K562 (cell line): ENCODE data around the gene OPCML. TPM values are rescaled to one million over a fixed set of nuclear protein-coding genes. Genes with fewer than 3 reads are reported as not detected.

Experiments
- ATAC-seq: fragments of 200-7000 bp; cut with Tn5 transposase; 3 replicates; pipeline ENCODE4 v1.9.1; 2020; ENCODE audit warnings: moderate library complexity
- BruUV-seq: library from RNA; stranded (reverse); fragments of 400-500 nt; replicated peaks from 2 replicates; lab custom pipeline; 2021; lab: Mats Ljungman, UMichigan
- CTCF ChIA-PET: fragments of 300-600 bp; formaldehyde crosslinking; extraction: SDS; loops from one replicate; lab custom pipeline; 2021; ENCODE audit warnings: low intra/inter-chr PET ratio; lab: Yijun Ruan, JAX
- POLR2A ChIA-PET: fragments of 300-600, 350-650 bp; sonication (Branson Sonifier 250); formaldehyde crosslinking; extraction: SDS; loops from one replicate; lab custom pipeline; 2021; ENCODE audit warnings: antibody characterized with exemption, inconsistent platforms; lab: Yijun Ruan, JAX
- DNase-seq, 4 experiments: peaks; one replicate each; pipeline versions ENCODE4 v3.0.0 to v3.0.0-alpha.2; 2011 to 2018; ENCODE audit warnings: low spot score in 3 of 4, mixed read lengths in 3 of 4; ENCODE audit errors: extremely low read depth in 1 of 4
- FAIRE-seq: peaks from 2 replicates; lab custom pipeline; 2011; peaks lifted over from hg19 to GRCh38; lab: Jason Lieb, UNC
- H2AFZ ChIP-seq: 2 replicates; pipeline ENCODE4 v1.6.0; 2011; ENCODE audit warnings: low read depth, low read length, control low read depth, inconsistent platforms
- H3K27ac ChIP-seq: fragments of 200-600 bp; 3 replicates; pipeline ENCODE4 v1.8.0; 2011; ENCODE audit warnings: low read depth, mild to moderate bottlenecking, control low read depth, inconsistent platforms, low read length, moderate library complexity, mixed read lengths; ENCODE audit errors: extremely low read depth
- H3K27me3 ChIP-seq, 2 experiments: fragments of 300-600 bp in 1 of 2; 2 replicates in 1 of 2; 3 replicates in 1 of 2; pipeline versions ENCODE4 v1.6.0 to v1.8.0; 2011; ENCODE audit warnings: inconsistent platforms in 2 of 2, low read length in 2 of 2, mild to moderate bottlenecking in 1 of 2, mixed read lengths in 1 of 2, moderate library complexity in 1 of 2; ENCODE audit not compliant: control insufficient read depth in 2 of 2, insufficient read depth in 2 of 2
- H3K36me3 ChIP-seq: fragments of 300-600 bp; 3 replicates; pipeline ENCODE4 v1.8.0; 2011; ENCODE audit warnings: mild to moderate bottlenecking, low read length, inconsistent platforms; ENCODE audit not compliant: control insufficient read depth, insufficient read depth
- H3K4me1 ChIP-seq, 2 experiments: fragments of 200-600 bp in 1 of 2; replicated peaks in 1 of 2; 2 replicates in 1 of 2; 3 replicates in 1 of 2; pipeline versions ENCODE4 v1.5.1 to v1.8.0; 2011; ENCODE audit warnings: inconsistent platforms in 2 of 2, low read length in 2 of 2, mild to moderate bottlenecking in 1 of 2, mixed read lengths in 1 of 2, moderate library complexity in 1 of 2; ENCODE audit not compliant: control insufficient read depth in 2 of 2, insufficient read depth in 2 of 2
- H3K4me2 ChIP-seq: 2 replicates; pipeline ENCODE4 v1.6.1; 2011; ENCODE audit warnings: low read length, control low read depth, inconsistent platforms, mixed read lengths; ENCODE audit not compliant: insufficient read depth
- H3K4me3 ChIP-seq: fragments of 200-600 bp; sonication (generic), shearing (Covaris generic); 2 replicates; pipeline ENCODE4 v1.5.1; 2016; ENCODE audit warnings: control low read depth, inconsistent platforms
- H3K79me2 ChIP-seq: fragments of 200-600 bp; 3 replicates; pipeline ENCODE4 v1.8.0; 2011; ENCODE audit warnings: low read length, inconsistent platforms; ENCODE audit not compliant: control insufficient read depth, insufficient read depth
- H3K9ac ChIP-seq, 2 experiments: 2 replicates each; pipeline versions ENCODE4 v1.6.0 to v1.6.1; 2011; ENCODE audit warnings: low read depth in 2 of 2, low read length in 2 of 2, control low read depth in 1 of 2, inconsistent platforms in 1 of 2, mild to moderate bottlenecking in 1 of 2, mixed read lengths in 1 of 2; ENCODE audit not compliant: insufficient read depth in 1 of 2
- H3K9me1 ChIP-seq: one replicate; pipeline ENCODE4 v1.6.0; 2011; ENCODE audit warnings: inconsistent platforms, mild to moderate bottlenecking, low read length, moderate library complexity; ENCODE audit not compliant: control insufficient read depth, insufficient read depth
- H3K9me3 ChIP-seq: replicated peaks from 2 replicates; pipeline ENCODE4 v1.5.1; 2011; ENCODE audit warnings: low read depth, low read length, inconsistent platforms; ENCODE audit not compliant: control insufficient read depth, insufficient read depth
- H4K20me1 ChIP-seq: replicated peaks from 2 replicates; pipeline ENCODE4 v1.6.1; 2011; ENCODE audit warnings: low read length, inconsistent platforms, mixed read lengths; ENCODE audit not compliant: control insufficient read depth, insufficient read depth
- ARNT ChIP-seq, 2 experiments: fragments of 450-650 bp; IDR thresholded peaks; 2 replicates each; pipeline ENCODE4 v1.6.1; 2016; ENCODE audit warnings: mild to moderate bottlenecking in 1 of 2
- BACH1 ChIP-seq: fragments of 200-800 bp; sonication (Bioruptor generic); IDR thresholded peaks from 2 replicates; pipeline ENCODE4 v1.6.1; 2016; ENCODE audit warnings: missing genetic modification characterization, missing compliant biosample characterization
- CEBPB ChIP-seq: fragments of 450-650 bp; IDR thresholded peaks from 2 replicates; pipeline ENCODE4 v1.6.1; 2016; ENCODE audit warnings: missing genetic modification characterization, missing compliant biosample characterization
- CEBPG ChIP-seq, 3 experiments: fragments of 200-800 bp in 1 of 3; sonication (Bioruptor generic) in 1 of 3; sonication (generic) in 1 of 3; formaldehyde crosslinking in 1 of 3; IDR thresholded peaks in 2 of 3; conservative IDR thresholded peaks in 1 of 3; 2 replicates each; pipeline versions ENCODE4 v1.6.1 to v1.8.0; 2016 to 2022; ENCODE audit warnings: missing compliant biosample characterization in 2 of 3, missing genetic modification characterization in 2 of 3, mild to moderate bottlenecking in 1 of 3, missing genetic modification reagents in 1 of 3
- HDGF ChIP-seq: fragments of 450-650 bp; IDR thresholded peaks from 2 replicates; pipeline ENCODE4 v1.6.1; 2016
- ZNF408 ChIP-seq: fragments of 250-450 bp; sonication (Bioruptor Pico); IDR thresholded peaks from 2 replicates; pipeline ENCODE4 v1.4.0; 2020; ENCODE audit warnings: low read depth, mild to moderate bottlenecking, moderate library complexity
- WGBS: fragments of 100-300 bp; shearing (Covaris generic); methylation state at CpG from one replicate; pipeline ENCODE4 v1.1.6; 2016; ENCODE audit warnings: low coverage, mixed read lengths; ENCODE audit not compliant: insufficient coverage; ENCODE audit errors: missing lambda C conversion rate; 5-methylcytosine and 5-hydroxymethylcytosine counted together
- in situ Hi-C: fragments of 300-500 bp; cut with MboI; formaldehyde crosslinking; loops from 4 replicates; pipeline ENCODE4 v1.15.0; 2018; ENCODE audit warnings: inconsistent platforms, mixed read lengths
- intact Hi-C: fragments of 100-400 bp; cut with micrococcal nuclease; formaldehyde crosslinking; loops from 2 replicates; pipeline ENCODE4 v1.14.2; 2022
- polyA plus RNA-seq, 8 experiments: library from polyadenylated mRNA; depleted of rRNA in 4 of 8; stranded (reverse) in 5 of 8; unstranded in 3 of 8; fragments of >200 nt; fragmentation: Nextera tagmentation in 2 of 8; fragmentation: Illumina TruSeq in 1 of 8; extraction: Ambion mirVana in 2 of 8; extraction: Trizol in 1 of 8; gene quantifications; 2 replicates each; pipeline versions ENCODE4 v1.2.1 to v1.2.3, GENCODE V29; 2011 to 2014; ENCODE audit warnings: inconsistent platforms in 1 of 8, missing spikeins in 1 of 8
- total RNA-seq, 7 experiments: library from RNA; depleted of rRNA in 6 of 7; stranded (reverse); fragments of >200 nt in 6 of 7; fragmentation: Illumina TruSeq in 2 of 7; extraction: Trizol in 2 of 7; gene quantifications; 2 replicates each; pipeline versions ENCODE4 v1.2.1 to v1.2.3, GENCODE V29; 2011 to 2021; ENCODE audit warnings: low replicate concordance in 1 of 7

Gene OPCML
- total and polyA plus RNA-seq, 9 of the 15 experiments (the other 6 are each of a cell fraction or from before 2014, with no cell fraction given) = not detected

GRCh38 chr11:133104009-133104744 lies 428.1 kb downstream of the OPCML start:
- no peaks in the 10 kb centered on the region for H4K20me1 ChIP-seq
- no peak overlapping the region for H2AFZ ChIP-seq
- H3K27ac ChIP-seq = no peak overlapping the region
- TF ChIP-seq ZNF408 (no peak), BACH1 (tag) (no peak), HDGF (no peak)
- no peaks in the 10 kb centered on the region for H3K4me1 ChIP-seq
- intact Hi-C loops = no loop called here
- no peak overlapping the region for H3K4me3 ChIP-seq
- CTCF ChIA-PET = no interaction called here
- FAIRE-seq (no peak), ATAC-seq (no peak), DNase-seq (no peak)
- H3K4me2 ChIP-seq = no peak overlapping the region
- no peaks in the 10 kb centered on the region for H3K36me3 ChIP-seq
- H3K9me1 ChIP-seq = no peaks in the 10 kb centered on the region
- BruUV-seq = no TSS peak
- H3K27me3 ChIP-seq = no peaks in the 10 kb centered on the region
- no peak overlapping the region for H3K9ac ChIP-seq
- 6% methylated on average over 4 of the region's 4 CpGs for WGBS
- H3K9me3 ChIP-seq = no peaks in the 10 kb centered on the region
- in situ Hi-C loops = no loop called here
- POLR2A ChIA-PET = no interaction called here
- no peaks in the 10 kb centered on the region for H3K79me2 ChIP-seq

- no peak for DNase-seq
- no peaks in the 10 kb centered on the region for H3K27me3 ChIP-seq
- H3K4me3 ChIP-seq = no peak overlapping the region
- no peak for FAIRE-seq
- no peak overlapping the region for H3K4me2 ChIP-seq
- no peak overlapping the region for H3K27ac ChIP-seq
- no TSS peak for BruUV-seq
- ChIA-PET POLR2A (no interaction called here), CTCF (no interaction called here)
- no peaks in the 10 kb centered on the region for H3K36me3 ChIP-seq
- intact Hi-C loops = no loop called here
- no peaks in the 10 kb centered on the region for H3K4me1 ChIP-seq
- no peaks in the 10 kb centered on the region for H3K9me3 ChIP-seq
- H3K9me1 ChIP-seq = no peaks in the 10 kb centered on the region
- TF ChIP-seq ARNT (IDR thresholded peaks at IDR 0.05) (no peak), CEBPG (CRISPR knock-in tag; IDR thresholded peaks at IDR 0.05) (no peak), CEBPG (tag; conservative IDR thresholded peaks at IDR 0.05 in 1 of 2, IDR thresholded peaks at IDR 0.05 in 1 of 2) (peak in 1 of 2 experiments; percentile 92; a peak in 2 of 4 replicates), CEBPB (peak; percentile 78)
- TF ChIP-seq, all 486 proteins: peak for 2
- in situ Hi-C loops = no loop called here
- H2AFZ ChIP-seq = no peak overlapping the region
- H4K20me1 ChIP-seq = no peaks in the 10 kb centered on the region
- no peaks in the 10 kb centered on the region for H3K79me2 ChIP-seq
- WGBS = 1% methylated on average over 5 of the region's 5 CpGs
- no peak for ATAC-seq
- H3K9ac ChIP-seq = no peak overlapping the region
Observed at GRCh38 chr11:133096981-133097380, 435.3 kb downstream of the OPCML start.
